Endothelial cell of umbilical vein (primary cell): Measurements from ENCODE around the gene MYPN. TPM values are rescaled to one million over a fixed set of nuclear protein-coding genes. Genes with fewer than 3 reads are reported as not detected.

Experiments
- BruUV-seq: library from RNA; stranded (reverse); fragments of 400-500 nt; replicated peaks from 2 replicates; lab custom pipeline; 2021; lab: Mats Ljungman, UMichigan
- CTCF ChIA-PET: fragments of 300-600, 350-600 bp; sonication (Branson Sonifier 250); formaldehyde crosslinking; loops from one replicate; lab custom pipeline; 2021; ENCODE audit warnings: antibody characterized with exemption, inconsistent platforms; lab: Charles Lee
- POLR2A ChIA-PET: fragments of 300-600, 350-600 bp; sonication (Branson Sonifier 250); formaldehyde crosslinking; loops from one replicate; lab custom pipeline; 2021; ENCODE audit warnings: antibody characterized with exemption, inconsistent platforms; lab: Charles Lee
- DNase-seq: peaks from one replicate; pipeline ENCODE4 v3.0.0-alpha.2; 2011; ENCODE audit warnings: low read depth, low spot score
- FAIRE-seq: peaks from 2 replicates; lab custom pipeline; 2011; peaks lifted over from hg19 to GRCh38; lab: Jason Lieb, UNC
- H2AFZ ChIP-seq: 2 replicates; pipeline ENCODE4 v1.6.0; 2012; ENCODE audit warnings: low read depth, low read length, control low read depth, inconsistent platforms
- H3K27ac ChIP-seq: 2 replicates; pipeline ENCODE4 v1.5.1; 2011; ENCODE audit warnings: low read depth, mild to moderate bottlenecking, control low read depth, low read length, moderate library complexity; ENCODE audit not compliant: insufficient read depth
- H3K27me3 ChIP-seq, 2 experiments: 2 replicates each; pipeline versions ENCODE4 v1.6.0 to v1.6.1; 2011; ENCODE audit warnings: low read length in 2 of 2, mixed read lengths in 1 of 2; ENCODE audit not compliant: control insufficient read depth in 2 of 2, insufficient read depth in 2 of 2
- H3K36me3 ChIP-seq, 2 experiments: 2 replicates in 1 of 2; 3 replicates in 1 of 2; pipeline ENCODE4 v1.5.1; 2011; ENCODE audit warnings: low read length in 2 of 2, mild to moderate bottlenecking in 1 of 2, moderate library complexity in 1 of 2; ENCODE audit not compliant: control insufficient read depth in 2 of 2, insufficient read depth in 2 of 2; ENCODE audit errors: extremely low read depth in 1 of 2
- H3K4me1 ChIP-seq: 3 replicates; pipeline ENCODE4 v1.5.1; 2011; ENCODE audit warnings: mild to moderate bottlenecking, low read length; ENCODE audit not compliant: control insufficient read depth, insufficient read depth; ENCODE audit errors: extremely low read depth
- H3K4me2 ChIP-seq: 2 replicates; pipeline ENCODE4 v1.6.1; 2011; ENCODE audit warnings: low read length, control low read depth, mixed read lengths; ENCODE audit not compliant: insufficient read depth
- H3K4me3 ChIP-seq, 3 experiments: fragments of 200-600 bp in 1 of 3; sonication (generic), shearing (Covaris generic) in 1 of 3; replicated peaks in 1 of 3; 2 replicates each; pipeline ENCODE4 v1.5.1; 2011 to 2016; ENCODE audit warnings: control low read depth in 3 of 3, low read length in 3 of 3, mild to moderate bottlenecking in 2 of 3, inconsistent platforms in 1 of 3, low read depth in 1 of 3, moderate library complexity in 1 of 3; ENCODE audit not compliant: insufficient read depth in 1 of 3
- H3K79me2 ChIP-seq: 2 replicates; pipeline ENCODE4 v1.6.0; 2012; ENCODE audit warnings: low read length, inconsistent platforms; ENCODE audit not compliant: control insufficient read depth, insufficient read depth
- H3K9ac ChIP-seq: replicated peaks from 2 replicates; pipeline ENCODE3; 2011; ENCODE audit warnings: low read length, control low read depth; ENCODE audit not compliant: insufficient read depth; ENCODE audit errors: extremely low read depth
- H3K9me1 ChIP-seq: replicated peaks from 3 replicates; pipeline ENCODE4 v1.6.0; 2011; ENCODE audit warnings: mild to moderate bottlenecking, low read length; ENCODE audit not compliant: control insufficient read depth, insufficient read depth; ENCODE audit errors: extremely low read depth
- H3K9me3 ChIP-seq: replicated peaks from 2 replicates; pipeline ENCODE4 v1.5.1; 2012; ENCODE audit warnings: low read length, inconsistent platforms; ENCODE audit not compliant: control insufficient read depth, insufficient read depth
- H4K20me1 ChIP-seq: replicated peaks from 2 replicates; pipeline ENCODE3; 2011; ENCODE audit warnings: mild to moderate bottlenecking, low read length; ENCODE audit not compliant: control insufficient read depth, insufficient read depth; ENCODE audit errors: extremely low read depth
- EZH2 ChIP-seq: IDR thresholded peaks from 2 replicates; pipeline ENCODE4 v1.6.1; 2012; ENCODE audit warnings: borderline replicate concordance, low read depth, mild to moderate bottlenecking, moderate library complexity, low read length, inconsistent platforms; ENCODE audit not compliant: severe bottlenecking
- FOS ChIP-seq: IDR thresholded peaks from 2 replicates; pipeline ENCODE4 v1.6.1; 2011; ENCODE audit warnings: mild to moderate bottlenecking, low read length, moderate library complexity, borderline replicate concordance; ENCODE audit not compliant: insufficient read depth
- GATA2 ChIP-seq: IDR thresholded peaks from 2 replicates; pipeline ENCODE4 v1.7.0; 2011; ENCODE audit warnings: low read depth, mild to moderate bottlenecking, moderate library complexity, mixed read lengths, low read length; ENCODE audit not compliant: insufficient read length, insufficient read depth
- JUN ChIP-seq: IDR thresholded peaks from 2 replicates; pipeline ENCODE4 v1.6.1; 2011; ENCODE audit warnings: borderline replicate concordance, low read depth; ENCODE audit not compliant: insufficient read length, insufficient read depth
- MYC ChIP-seq: IDR thresholded peaks from one replicate; pipeline ENCODE4 v1.6.1; 2011; ENCODE audit warnings: mild to moderate bottlenecking, low read depth, low read length
- POLR2A ChIP-seq: IDR thresholded peaks from 2 replicates; pipeline ENCODE4 v1.6.1; 2012; ENCODE audit warnings: low read depth, mild to moderate bottlenecking, control low read depth, low read length
- POLR2AphosphoS5 ChIP-seq: IDR thresholded peaks from 2 replicates; pipeline ENCODE4 v1.6.1; 2012; ENCODE audit warnings: low read depth, mild to moderate bottlenecking, control low read depth, low read length, moderate library complexity; ENCODE audit not compliant: insufficient read depth
- dilution Hi-C: fragments of 300-500 bp; cut with MboI; formaldehyde crosslinking; loops from one replicate; pipeline ENCODE4 v1.15.0; 2019; ENCODE audit warnings: low sequenced_read_pairs; ENCODE audit not compliant: extremely low pct_ligation_motif_present
- intact Hi-C: fragments of 100-400 bp; cut with micrococcal nuclease; formaldehyde crosslinking; loops from one replicate; pipeline ENCODE4 v1.10.0; 2022
- polyA plus RNA-seq, 4 experiments: library from polyadenylated mRNA; depleted of rRNA in 3 of 4; stranded (reverse) in 3 of 4; unstranded in 1 of 4; fragments of >200 nt; gene quantifications; 2 replicates each; pipeline versions ENCODE4 v1.2.1 to v1.2.3, GENCODE V29; 2011 to 2012; ENCODE audit warnings: missing spikeins in 1 of 4
- total RNA-seq: library from RNA; stranded (reverse); gene quantifications from 2 replicates; pipeline ENCODE4 v1.2.3, GENCODE V29; 2021
- TF ChIP-seq, protein P1 (sequence below): IDR thresholded peaks from 2 replicates; pipeline ENCODE4 v1.6.1; 2011; ENCODE audit not compliant: insufficient read depth, insufficient read length
- TF ChIP-seq, protein P2 (sequence below), 2 donors: IDR thresholded peaks; 1 replicate in 1 of 2; 2 replicates in 1 of 2; pipeline ENCODE4 v1.5.1; 2011; ENCODE audit warnings: low read length in 2 of 2, mild to moderate bottlenecking in 2 of 2, moderate library complexity in 2 of 2, control low read depth in 1 of 2, inconsistent platforms in 1 of 2, low read depth in 1 of 2; ENCODE audit not compliant: insufficient read depth in 1 of 2; ENCODE audit errors: extremely low read depth in 1 of 2

Gene MYPN
- total and polyA plus RNA-seq, 2 donors (not counting 3 experiments of a cell fraction or from before 2014, with no cell fraction given), result 0.01 TPM; not detected in 1

DNA sequence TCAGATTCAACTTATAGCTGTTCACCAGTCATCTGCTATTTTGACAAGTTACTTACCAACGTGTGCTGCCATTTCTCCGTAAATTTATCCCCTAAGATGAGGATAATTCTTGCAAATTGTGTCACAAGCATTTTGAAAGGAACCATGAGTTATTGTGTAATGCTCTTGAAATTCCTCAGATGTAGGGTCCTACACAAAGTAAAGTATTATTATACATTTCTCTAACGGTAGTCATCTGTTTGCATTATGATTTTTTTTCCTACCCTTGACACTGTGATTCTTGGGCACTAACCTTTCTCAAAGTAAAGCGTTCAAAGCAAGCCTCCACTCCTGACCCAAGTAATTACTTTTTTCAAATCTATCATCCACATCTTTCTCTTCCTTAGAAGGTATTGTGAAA, 42.3 kb upstream of the MYPN start:
- DNase-seq (no peak), FAIRE-seq (no peak)
- TF ChIP-seq, protein P1, sequence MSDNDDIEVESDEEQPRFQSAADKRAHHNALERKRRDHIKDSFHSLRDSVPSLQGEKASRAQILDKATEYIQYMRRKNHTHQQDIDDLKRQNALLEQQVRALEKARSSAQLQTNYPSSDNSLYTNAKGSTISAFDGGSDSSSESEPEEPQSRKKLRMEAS, result no peak
- TF ChIP-seq MYC (no peak), GATA2 (no peak), EZH2 (no peak), POLR2A (no peak), FOS (no peak), JUN (no peak), POLR2AphosphoS5 (no peak)
- TF ChIP-seq, protein P2, sequence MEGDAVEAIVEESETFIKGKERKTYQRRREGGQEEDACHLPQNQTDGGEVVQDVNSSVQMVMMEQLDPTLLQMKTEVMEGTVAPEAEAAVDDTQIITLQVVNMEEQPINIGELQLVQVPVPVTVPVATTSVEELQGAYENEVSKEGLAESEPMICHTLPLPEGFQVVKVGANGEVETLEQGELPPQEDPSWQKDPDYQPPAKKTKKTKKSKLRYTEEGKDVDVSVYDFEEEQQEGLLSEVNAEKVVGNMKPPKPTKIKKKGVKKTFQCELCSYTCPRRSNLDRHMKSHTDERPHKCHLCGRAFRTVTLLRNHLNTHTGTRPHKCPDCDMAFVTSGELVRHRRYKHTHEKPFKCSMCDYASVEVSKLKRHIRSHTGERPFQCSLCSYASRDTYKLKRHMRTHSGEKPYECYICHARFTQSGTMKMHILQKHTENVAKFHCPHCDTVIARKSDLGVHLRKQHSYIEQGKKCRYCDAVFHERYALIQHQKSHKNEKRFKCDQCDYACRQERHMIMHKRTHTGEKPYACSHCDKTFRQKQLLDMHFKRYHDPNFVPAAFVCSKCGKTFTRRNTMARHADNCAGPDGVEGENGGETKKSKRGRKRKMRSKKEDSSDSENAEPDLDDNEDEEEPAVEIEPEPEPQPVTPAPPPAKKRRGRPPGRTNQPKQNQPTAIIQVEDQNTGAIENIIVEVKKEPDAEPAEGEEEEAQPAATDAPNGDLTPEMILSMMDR (IDR thresholded peaks at IDR 0.05; ENCODE audit: extremely low read depth in 1 of 2, insufficient read depth in 1 of 2, low read depth in 1 of 2, low read length in 2 of 2), result no peak
- CTCF ChIA-PET, result interaction anchor here (1.1 kb wide), 1 partner anchor 212 kb away, joined by 3 read pairs; no protein-coding TSS in a partner anchor
- H3K79me2 ChIP-seq, result peaks cover 82% of the 10 kb centered on the region
- no peak overlapping the region for H3K9ac ChIP-seq
- dilution Hi-C loops (no loop called here), intact Hi-C loops (no loop called here)
- POLR2A ChIA-PET, result no interaction called here
- H2AFZ ChIP-seq, result no peak overlapping the region
- H3K36me3 ChIP-seq, result peaks cover 0 to 7% of the 10 kb centered on the region in 2 experiments
- H3K4me2 ChIP-seq, result no peak overlapping the region
- H3K27ac ChIP-seq, result no peak overlapping the region
- H3K4me3 ChIP-seq, result no peak overlapping the region
- H3K4me1 ChIP-seq, result peaks cover 12% of the 10 kb centered on the region
- no peaks in the 10 kb centered on the region for H3K9me1 ChIP-seq
- no peaks in the 10 kb centered on the region for H3K27me3 ChIP-seq
- H4K20me1 ChIP-seq, result peaks cover 3% of the 10 kb centered on the region
- BruUV-seq, result no TSS peak
- no peaks in the 10 kb centered on the region for H3K9me3 ChIP-seq
